ENCODE measurements around the gene TMOD2.
A peak's percentile ranks its signal among the peaks of the same experiment; 100 is the strongest.

The TMOD2 gene

DNA sequence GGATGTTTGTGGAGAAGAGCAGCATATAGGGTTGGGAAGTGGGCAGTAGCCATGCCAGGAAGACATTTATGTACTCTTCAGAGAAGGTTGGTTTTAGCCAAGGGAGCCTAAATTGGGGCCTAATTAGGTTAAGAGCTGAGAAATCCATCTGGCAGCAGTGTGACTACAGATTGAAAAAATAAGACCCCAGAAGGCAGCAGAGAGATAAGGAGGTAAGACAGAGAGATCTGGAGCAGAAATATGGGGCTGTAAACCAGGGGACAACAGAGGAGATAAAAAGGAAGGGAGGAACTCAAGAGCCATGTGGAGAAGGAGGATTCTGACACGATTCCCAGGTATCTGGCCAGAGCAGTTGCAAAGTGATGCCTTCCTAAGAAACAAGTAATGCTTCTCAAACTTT is 37.2 kb upstream of the TMOD2 start:
- no peak overlapping the region for H3K4me3 ChIP-seq (ENCODE audit: control insufficient read depth, low read depth, low read length)
- no peak for DNase-seq (ENCODE audit: low read depth)
- TF ChIP-seq, protein P1, sequence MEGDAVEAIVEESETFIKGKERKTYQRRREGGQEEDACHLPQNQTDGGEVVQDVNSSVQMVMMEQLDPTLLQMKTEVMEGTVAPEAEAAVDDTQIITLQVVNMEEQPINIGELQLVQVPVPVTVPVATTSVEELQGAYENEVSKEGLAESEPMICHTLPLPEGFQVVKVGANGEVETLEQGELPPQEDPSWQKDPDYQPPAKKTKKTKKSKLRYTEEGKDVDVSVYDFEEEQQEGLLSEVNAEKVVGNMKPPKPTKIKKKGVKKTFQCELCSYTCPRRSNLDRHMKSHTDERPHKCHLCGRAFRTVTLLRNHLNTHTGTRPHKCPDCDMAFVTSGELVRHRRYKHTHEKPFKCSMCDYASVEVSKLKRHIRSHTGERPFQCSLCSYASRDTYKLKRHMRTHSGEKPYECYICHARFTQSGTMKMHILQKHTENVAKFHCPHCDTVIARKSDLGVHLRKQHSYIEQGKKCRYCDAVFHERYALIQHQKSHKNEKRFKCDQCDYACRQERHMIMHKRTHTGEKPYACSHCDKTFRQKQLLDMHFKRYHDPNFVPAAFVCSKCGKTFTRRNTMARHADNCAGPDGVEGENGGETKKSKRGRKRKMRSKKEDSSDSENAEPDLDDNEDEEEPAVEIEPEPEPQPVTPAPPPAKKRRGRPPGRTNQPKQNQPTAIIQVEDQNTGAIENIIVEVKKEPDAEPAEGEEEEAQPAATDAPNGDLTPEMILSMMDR (conservative IDR thresholded peaks at IDR 0.05; ENCODE audit: control insufficient read depth, insufficient read depth, low read depth, low read length): no peak

DNA sequence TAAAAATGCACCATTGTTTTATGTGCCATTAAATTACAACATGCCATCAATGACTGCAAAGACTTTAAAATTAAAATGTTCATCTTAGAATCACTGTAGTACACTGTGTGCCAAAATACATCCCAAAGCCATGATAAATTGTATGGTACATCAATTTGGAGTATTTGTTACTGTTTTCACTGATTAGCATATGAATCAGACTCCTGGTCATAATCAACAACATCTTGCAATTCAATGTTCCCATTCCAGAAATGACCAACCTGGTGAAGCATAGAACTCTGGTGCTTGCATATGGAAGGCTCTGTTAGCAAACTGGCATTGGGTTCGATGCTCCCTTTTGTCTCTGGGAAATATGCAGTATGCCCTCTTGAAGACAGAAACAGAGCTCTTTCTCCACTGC is 36.5 kb upstream of the TMOD2 start:
- no peak overlapping the region for H3K4me3 ChIP-seq (ENCODE audit: control insufficient read depth, low read depth, low read length)
- peak; percentile 69 for DNase-seq (ENCODE audit: low read depth)
- TF ChIP-seq, protein P1 (conservative IDR thresholded peaks at IDR 0.05; ENCODE audit: control insufficient read depth, insufficient read depth, low read depth, low read length): no peak

DNA sequence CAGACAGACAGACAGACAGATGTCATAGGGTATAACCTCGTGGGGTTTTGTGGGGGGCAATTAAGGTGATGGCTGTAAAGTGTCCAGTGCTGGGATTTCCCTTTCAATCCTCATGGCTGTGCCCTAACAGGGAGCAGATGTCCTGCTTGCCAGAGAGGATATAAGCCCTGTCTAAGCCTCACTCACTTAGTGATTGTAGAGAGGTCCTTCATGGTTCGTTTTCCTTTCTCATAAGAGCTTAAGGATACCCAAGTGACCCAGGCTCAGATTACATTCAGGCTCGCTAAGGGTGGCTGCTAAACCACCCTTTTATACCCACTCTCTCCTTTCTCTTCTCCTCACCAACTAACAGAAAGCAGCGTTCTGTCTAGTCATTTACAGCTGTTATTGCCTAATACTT is 33.2 kb upstream of the TMOD2 start:
- DNase-seq (ENCODE audit: low read depth): no peak
- TF ChIP-seq, protein P1 (conservative IDR thresholded peaks at IDR 0.05; ENCODE audit: control insufficient read depth, insufficient read depth, low read depth, low read length): no peak
- no peak overlapping the region for H3K4me3 ChIP-seq (ENCODE audit: control insufficient read depth, low read depth, low read length)

DNA sequence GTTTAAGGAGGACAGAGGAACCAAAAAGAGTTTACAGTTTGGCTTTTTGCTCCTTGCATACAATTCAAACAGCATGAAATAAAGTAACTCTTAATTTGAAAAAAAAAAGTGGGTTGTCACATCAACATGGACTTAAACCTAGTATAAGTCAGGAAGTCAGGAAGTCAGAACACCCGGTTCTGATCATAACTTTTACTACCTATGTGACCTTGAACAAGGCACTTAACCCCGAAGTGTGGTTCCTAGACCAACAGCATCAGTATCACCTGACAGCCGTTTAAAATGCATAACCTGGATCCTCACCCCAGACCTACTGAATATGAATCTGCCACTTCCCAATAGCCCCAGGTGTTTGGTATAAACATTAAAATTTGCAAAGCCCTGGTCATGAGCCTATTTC is 32.7 kb upstream of the TMOD2 start:
- H3K4me3 ChIP-seq (ENCODE audit: control insufficient read depth, low read depth, low read length): no peak overlapping the region
- no peak for DNase-seq (ENCODE audit: low read depth)
- TF ChIP-seq, protein P1 (conservative IDR thresholded peaks at IDR 0.05; ENCODE audit: control insufficient read depth, insufficient read depth, low read depth, low read length): no peak

DNA sequence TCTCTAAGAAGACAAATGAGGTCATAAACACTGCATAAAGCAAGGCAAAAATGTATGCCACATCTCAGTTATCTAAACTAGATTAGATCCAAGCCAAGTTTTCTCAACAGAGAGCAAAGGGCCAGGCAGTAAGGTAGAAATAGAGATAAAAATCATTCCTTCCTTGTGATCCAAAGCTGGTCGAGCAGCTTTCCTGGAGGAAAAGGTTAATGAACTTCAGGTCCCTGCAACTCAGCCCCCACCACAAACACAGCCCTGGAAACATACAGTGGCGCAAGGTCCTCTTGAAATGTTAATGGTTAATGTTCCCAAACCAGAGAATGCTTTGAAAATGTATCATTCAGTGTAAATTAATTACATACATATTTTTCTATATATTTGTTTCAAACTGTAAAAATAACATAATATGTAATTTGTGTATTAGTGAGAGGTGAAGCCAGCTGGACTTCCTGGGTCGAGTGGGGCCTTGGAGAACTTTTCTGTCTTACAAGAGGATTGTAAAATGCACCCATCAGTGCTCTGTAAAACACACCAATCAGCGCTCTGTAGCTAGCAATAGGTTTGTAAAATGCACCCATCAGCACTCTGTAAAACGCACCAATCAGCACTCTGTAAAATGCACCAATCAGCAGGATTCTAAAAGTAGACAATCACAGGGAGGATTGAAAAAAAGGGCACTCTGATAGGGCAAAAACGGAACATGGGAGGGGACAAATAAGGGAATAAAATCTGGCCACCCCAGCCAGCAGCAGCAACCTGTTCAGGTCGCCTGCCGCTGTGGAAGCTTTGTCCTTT is 31.0 kb upstream of the TMOD2 start:
- no peak for DNase-seq (ENCODE audit: low read depth)
- TF ChIP-seq, protein P1 (conservative IDR thresholded peaks at IDR 0.05; ENCODE audit: control insufficient read depth, insufficient read depth, low read depth, low read length): no peak
- H3K4me3 ChIP-seq (ENCODE audit: control insufficient read depth, low read depth, low read length): no peak overlapping the region

DNA sequence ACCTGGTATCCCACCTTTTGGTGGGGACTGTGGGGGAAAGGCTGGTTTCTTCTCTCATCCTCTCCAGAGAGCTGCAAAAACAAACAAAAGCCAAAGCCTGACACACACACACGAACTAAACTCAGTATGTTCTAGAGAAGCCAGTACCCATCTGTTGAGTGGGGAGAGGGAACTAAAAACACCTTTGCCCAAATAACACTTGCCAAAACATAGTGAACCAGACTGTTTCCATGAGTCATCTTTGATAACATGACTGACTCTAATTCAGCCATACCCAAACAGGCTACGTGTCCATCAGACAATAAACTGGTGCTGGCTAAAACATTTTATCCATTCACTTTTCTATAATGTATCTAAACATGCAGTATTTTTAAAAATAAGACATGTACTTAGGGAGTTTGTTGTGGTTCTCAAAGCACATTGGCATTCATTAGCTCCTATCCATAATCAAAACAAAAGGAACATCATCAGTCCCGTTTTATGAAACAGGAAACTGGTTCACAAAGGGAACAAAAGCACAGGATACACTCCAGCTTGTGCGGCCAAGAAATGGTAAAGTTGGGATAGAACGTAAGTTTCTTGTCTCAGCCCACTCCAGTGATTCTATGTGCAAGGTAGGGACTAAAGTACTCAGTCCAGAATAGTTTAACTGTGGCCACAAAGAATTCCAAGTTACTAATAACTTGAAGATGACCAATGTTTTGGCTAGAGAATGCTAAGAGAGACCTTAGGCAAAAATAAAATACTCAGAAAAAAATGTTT is 30.0 kb upstream of the TMOD2 start:
- no peak overlapping the region for H3K4me3 ChIP-seq (ENCODE audit: control insufficient read depth, low read depth, low read length)
- DNase-seq (ENCODE audit: low read depth): peak; percentile 36
- TF ChIP-seq, protein P1 (conservative IDR thresholded peaks at IDR 0.05; ENCODE audit: control insufficient read depth, insufficient read depth, low read depth, low read length): no peak

Data from fibroblast of mammary gland (primary cell).